GM10847 (cell line): ENCODE measurements around the gene ROPN1B.

Experiments used
- POLR2A ChIP-seq: IDR thresholded peaks from 2 replicates; pipeline ENCODE4 v1.6.1; 2011; ENCODE audit not compliant: insufficient read length; ENCODE audit errors: extremely low read depth

ROPN1B gene

DNA sequence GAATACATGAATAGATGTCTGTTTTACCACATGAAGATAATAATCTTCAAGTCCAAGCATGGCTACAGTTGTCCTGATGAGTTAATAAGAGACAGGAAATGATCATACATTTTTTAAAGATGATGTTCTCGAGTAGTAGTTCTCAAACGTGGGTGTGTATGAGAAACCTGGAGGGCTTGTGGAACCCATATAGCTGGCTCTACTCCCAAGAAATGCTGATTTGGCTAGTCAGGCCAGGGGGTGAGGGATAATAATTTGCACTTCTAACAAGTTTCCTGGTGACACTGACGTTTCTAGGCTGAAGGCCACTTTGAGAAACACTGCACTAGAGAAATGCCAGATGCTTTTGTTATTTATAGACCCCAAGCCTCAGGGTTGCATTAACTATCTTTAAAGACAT, 37.0 kb downstream of the ROPN1B start:
- no peak for TF ChIP-seq POLR2A

DNA sequence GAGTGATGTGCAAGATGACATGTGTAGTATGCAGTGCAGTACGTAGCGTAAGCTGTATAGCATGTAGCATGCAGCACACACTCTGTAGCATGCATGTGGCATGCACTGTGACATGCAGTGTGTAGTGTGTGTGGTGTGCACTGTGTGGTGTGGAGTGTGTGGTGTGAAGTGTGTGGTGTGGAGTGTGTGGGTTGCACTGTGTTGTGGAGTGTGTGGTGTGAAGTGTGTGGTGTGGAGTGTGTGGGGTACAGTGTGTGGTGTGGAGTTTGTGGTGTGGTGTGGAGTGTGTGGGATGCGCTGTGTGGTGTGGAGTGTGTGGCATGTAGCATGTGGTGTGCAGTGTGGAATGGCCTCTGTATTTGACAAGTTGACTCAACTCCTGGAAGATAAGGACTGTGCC, 39.2 kb downstream of the ROPN1B start:
- no peak for TF ChIP-seq POLR2A

DNA sequence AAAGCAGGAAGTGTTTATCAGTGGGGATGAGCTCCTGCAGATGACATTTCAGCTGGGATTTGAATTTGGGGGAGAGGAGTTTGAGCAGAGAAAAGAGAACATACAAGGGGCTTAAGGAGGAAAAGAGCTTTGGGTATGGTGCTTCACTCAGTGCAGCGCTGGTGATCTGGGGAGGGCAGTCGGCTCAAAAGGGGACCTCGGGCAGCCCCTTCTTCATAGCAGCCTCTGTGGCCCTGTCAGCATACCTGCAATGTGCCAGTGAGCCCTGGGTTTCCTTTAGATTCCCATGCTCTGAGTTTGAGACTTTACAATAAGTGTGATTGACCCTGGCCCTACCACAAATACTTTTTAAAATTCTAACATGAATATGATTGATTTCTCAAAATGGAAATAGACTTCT, 40.2 kb downstream of the ROPN1B start:
- TF ChIP-seq POLR2A, result no peak

DNA sequence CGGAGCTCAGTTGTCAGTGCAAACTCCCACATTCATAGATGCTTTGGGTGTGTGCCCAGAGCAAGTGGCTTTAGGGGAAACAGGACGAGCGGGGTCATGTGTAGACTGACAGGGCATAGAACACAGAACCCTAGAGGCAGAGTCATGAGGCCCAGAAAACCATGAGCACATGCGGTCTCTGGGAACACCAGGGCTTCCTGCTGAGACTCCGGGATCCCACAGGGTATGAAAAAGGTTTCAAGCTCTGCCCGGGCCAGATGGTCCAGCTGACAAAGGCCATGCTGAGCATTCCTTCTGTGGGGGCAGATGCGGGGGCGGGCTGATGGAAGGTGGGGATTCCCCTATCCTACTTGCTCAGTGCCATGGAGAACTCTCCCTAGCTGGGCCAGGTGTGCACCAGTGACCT, 44.8 kb downstream of the ROPN1B start:
- no peak for TF ChIP-seq POLR2A

DNA sequence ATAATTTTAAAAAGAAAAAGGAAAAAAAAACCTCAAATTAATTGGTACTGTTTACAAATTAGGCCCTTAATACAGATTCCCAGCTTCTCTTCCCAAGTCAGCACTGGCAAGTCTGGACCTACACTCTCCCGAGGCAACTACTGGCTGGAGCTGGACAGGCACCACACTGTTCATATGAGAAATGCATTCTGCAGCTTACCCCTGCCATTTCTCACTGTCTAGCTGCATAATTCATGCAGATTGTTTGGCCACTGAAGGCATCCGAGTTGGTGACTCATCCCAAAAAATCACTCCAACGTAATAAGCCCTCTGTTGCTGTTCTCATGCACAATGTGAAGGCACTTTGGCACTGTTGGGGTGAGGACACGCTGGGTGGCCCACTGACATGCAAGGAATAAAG, 45.3 kb downstream of the ROPN1B start:
- TF ChIP-seq POLR2A, result no peak

DNA sequence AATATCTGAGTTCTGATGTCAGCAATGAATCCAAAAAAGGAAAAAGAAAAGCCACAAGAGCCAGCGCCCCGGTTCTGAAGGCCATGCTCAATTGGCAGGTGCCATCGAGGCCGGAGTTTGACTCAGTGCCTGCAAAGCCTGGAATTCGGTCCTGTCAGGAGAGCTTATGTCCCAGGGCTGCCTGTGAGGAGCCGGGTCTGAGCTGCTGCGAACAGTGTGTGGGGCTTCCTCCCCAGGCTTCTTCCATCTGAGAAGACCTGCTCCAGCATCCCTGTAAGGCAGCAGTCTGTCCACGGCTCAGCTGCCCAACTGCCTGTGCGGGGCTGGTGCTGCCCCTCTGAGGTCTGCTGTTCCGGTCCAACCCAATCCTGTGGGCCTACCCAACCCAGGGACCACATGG, 46.1 kb downstream of the ROPN1B start:
- TF ChIP-seq POLR2A, result no peak

DNA sequence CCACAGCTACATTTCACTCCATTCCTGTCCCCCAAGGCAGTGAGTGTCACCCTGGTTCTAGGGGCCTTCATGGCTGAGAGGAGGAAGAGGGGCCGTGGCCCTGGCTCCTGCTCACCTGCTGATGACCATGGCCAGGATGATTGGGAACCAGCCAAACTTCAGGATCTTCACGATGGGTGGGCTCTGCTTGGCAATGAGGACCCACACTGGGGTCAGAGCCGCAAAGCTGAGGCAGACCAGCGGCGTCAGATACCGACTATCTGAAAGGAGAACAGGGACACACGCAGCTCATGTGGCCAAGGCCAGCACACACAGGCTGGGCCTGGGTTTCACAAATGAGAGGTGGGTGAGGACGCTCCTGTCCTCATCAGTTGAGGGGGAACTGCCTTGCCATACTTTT, 47.6 kb downstream of the ROPN1B start:
- TF ChIP-seq POLR2A, result no peak

DNA sequence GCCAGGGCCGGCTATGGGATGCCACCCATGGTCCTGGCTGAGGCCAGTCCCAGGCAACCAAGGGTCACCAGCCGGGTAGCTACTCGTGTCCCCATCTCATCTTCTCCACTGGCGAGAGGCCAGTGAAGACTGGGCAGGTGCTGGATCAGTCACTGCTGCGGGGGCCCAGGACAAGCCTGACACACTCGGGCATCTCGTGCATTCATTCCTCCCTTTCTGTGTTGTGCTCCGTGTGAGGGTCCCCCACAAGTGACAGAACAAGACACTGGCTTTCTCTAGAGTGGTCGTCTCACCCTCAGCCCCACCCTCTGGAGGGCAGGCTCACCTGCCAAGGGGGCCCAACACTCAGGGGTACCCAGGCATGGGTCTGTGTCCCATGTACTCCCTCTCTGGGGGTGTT, 48.4 kb downstream of the ROPN1B start:
- no peak for TF ChIP-seq POLR2A

DNA sequence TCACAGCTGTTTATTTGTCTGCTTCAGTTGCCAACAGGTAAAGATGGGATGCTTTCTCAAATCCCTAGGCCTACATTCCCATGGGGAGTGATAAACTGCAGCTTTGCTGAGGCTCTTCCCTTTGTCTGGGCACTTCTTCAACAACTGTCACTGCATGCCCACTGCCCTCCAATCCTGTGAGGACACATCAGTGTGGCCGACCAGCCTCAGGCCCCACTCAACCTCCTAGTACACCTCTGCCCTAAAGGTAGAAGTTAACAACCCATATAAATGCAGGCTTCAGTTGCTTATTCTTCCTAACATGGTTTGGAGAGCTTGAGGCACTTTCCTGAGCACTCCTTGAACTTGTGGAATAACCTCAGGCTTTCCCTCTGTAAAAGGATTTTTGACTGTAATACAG, 49.6 kb downstream of the ROPN1B start:
- no peak for TF ChIP-seq POLR2A

DNA sequence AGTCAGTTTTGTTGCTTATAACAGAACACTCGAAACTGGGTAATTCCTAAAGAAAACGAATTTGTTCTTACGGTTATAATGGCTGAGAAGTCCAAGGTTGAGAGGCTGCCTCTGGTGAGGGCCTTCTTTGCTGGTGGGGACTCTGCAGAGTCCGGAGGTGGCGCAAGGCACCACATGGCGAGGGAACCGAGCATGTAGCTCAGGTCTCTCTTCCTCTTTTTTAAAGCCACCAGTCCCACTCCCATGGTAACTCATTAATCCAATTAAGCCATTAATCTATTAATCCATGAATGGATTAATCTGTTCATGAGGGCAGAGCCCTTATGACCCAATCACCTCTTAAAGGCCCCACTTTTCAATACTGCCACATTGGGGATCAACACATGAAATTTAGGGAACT, 50.0 kb downstream of the ROPN1B start:
- no peak for TF ChIP-seq POLR2A

DNA sequence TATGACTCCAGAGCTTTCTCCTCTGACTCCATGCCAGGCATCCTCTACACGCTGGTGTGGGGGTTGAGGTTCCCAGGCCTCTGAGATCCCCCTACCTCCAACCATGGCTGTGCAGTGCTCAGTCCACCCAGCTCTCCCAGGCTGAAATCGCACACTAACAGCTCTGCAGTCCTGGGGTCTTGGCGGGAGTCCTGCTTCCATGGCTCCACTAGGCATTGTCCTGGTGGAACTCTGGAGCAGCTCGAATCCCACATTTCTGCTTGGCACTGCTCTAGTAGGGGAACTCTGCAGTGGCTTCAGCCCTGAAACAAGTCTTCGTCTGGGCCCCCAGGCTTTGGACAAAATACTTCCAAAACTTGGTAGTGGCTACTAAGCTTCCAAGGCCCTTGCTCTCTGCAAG, 50.7 kb downstream of the ROPN1B start:
- TF ChIP-seq POLR2A, result no peak

DNA sequence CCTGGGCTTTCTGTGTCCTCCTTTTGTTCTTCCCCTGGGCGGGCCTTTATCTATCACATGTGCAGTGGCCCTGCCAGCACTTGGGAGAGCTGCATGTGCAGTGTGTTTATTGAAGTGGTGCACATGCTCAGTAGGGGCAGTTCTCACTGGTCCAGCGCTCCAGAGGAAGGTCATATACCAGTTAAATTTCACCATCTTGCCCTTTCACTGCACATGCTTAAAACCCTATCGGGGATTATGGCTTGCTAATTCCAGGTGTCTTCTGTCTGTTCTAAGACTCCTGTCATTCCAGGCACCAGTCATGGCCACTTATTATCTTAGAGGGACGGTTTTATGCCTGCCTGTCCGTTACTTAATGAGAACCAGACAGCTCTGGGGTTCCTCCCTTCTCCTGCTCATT, 52.2 kb downstream of the ROPN1B start:
- TF ChIP-seq POLR2A, result no peak

DNA sequence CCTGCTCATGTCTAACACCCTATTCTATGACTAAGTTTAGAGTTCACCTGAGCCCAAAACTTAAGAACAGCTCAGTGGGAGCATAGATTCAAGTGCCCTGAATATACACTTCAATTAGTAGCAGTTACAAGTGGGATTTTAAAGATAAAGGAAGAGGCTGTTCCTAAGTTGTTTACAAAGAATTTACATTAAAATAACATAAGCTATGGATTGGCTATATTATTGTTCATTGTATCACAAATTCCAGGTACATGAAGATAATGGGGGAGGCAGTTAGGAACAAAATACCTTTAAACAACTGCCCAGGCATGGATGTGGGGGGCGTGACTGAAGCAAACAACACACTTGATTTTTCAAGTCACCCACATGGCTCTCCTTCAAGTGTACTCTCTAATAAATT, 52.7 kb downstream of the ROPN1B start:
- TF ChIP-seq POLR2A, result no peak

DNA sequence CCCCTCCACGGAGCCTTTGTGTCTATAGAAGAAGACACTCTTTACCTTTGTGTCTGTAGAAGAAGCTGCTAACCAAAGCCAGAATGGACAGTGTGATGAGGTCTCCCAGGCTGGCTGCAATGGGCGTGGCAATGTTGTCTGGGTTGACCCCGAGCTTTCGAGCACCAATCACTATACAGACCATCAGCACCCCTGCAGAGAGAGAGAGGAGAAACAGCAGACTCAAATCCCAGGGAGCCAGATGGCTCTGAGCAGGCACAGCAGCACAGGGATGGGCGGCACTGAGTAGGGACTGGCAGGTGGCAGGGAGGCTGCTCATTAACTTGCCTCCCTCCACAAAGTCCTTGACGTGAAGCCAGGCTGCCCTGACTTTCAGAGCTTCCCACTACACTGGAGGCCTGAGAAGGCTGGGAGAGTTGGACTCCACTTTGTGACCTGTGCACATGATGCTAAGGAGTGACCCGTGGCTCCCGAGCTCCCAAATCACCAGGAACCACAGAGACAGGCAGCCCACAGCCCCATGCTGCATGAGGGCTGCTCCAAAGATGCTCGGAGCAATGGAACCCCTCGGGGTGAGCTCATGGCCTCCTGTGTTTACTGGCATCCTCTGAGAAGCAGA, 53.9 kb downstream of the ROPN1B start:
- TF ChIP-seq POLR2A, result no peak

DNA sequence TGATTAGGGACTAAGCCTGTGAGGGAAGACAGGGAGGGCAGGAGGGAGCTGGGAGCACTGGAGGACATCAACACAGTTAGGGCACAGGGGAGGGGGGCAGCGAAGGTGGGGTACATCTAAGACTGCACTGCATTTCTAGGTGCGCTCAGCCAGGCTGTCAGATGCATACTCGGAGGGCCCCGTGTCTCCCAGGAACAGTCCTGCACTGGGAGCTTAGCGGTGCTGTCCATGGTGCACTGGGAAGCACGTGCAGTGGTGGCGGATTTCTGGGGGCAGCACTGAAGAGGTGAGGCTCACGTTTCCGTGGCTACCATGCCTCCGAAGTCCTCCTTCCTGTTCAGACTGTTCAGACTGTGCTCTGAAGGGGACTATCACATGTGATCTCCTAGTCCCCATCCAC, 54.4 kb downstream of the ROPN1B start:
- no peak for TF ChIP-seq POLR2A

DNA sequence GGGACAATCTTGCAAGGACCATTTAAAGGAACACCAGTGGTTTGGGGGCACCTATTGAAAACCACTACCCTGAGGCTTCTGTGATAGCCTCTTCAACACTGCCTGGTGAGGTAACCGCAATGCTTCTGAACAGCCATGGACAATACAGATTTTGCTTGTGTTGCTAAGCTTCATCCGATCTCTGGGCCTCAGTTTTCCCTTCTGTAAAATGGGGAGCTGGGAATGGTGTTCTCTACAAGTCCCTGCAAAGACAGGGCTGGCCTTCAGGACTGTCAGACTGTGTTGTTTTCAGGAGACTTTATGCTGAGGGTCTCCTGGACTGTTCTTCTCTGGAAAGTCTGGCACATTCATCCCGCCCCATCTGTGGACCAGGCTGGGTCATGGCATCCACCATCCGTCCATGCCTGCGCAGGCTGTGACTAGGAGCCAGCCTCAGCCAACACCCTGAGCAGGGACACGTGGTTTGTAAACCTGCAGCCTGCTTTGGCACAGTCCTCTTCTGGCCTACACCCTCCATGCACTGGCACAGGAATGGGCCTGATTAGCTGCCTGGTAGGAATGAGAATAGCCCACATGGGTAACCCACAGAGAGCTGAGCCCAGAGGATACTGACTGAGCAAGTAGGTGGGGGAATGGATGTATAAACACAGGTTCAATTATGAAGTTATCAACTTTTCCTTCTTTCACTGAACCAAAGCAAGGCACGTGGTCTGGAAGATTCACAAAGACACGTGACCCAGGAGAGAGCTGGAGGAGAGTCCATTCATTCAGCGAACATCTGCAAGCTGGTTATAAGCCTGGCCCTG, 55.3 kb downstream of the ROPN1B start:
- no peak for TF ChIP-seq POLR2A
